ENCODE results near the gene MEX3A.

- TF ChIP-seq CTCF (IDR thresholded peaks at IDR 0.05) = no peak
- TF ChIP-seq POLR2A (IDR thresholded peaks at IDR 0.05) = no peak
Measured at GRCh38 chr1:156117414-156118176, 35.3 kb upstream of the MEX3A start.

All from testis (tissue), 2 donors.